ENCODE data around the gene RGS9. TPM values are rescaled to one million over a fixed set of nuclear protein-coding genes. Genes with fewer than 3 reads are reported as not detected.
"Not testable (repeated sequence)": the region's sequence is repeated elsewhere in the genome, so short reads cannot be mapped to it uniquely, and the experiment has no call there.

Gene RGS9
- 1 to 10 TPM; 1.2 to 1.6 TPM for total RNA-seq

DNA sequence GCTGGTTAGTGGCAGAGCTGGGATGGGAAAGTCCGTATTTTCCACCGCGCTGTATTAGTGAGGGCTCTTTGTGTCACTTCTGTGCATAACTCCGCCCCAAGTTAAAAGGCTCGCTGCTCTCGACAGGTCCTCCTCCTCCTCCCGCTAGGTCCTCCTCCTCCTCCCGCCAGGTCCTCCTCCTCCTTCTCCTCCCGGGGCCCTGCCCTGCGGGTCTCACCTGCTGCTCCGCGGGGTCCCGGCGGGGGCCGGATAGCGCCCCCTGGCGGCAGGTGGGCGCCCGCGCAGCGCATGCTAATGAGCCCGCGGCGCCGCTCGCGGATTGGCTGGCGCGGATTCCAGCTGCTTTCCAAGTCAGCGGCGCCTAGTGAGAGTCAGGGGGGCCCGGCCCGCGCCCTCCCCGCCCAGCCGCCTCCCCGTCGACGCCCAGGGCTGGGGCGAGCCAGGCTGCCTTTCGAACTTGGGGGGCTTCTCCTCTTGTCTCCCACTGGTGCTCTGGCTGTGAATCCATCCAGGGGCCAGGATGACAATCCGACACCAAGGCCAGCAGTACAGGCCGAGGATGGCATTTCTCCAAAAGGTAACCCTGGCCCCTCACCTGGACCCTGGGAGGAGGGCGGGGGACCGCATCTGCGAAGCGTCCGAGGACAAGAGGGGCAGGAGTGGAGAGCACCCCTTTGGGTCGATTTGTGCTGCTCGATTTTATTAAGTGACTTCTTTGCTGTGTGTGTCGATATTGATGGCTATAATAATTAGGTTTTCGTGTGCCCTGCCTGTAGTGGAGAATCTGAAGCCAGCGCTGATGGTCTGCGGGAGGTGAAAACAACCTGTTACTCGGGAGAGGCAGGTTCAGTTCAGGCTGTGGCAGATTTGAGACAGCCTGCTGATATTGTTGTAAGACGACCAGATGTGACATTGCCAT is at the start of gene RGS9:
RGS9 (plus strand) TSS at position 350 of the 919 bp plus-strand sequence; CDS start at position 521, 171 bp downstream.
- no peaks in the 10 kb centered on the region for H3K36me3 Mint-ChIP-seq (ENCODE audit: low read depth)
- peaks cover 15% of the 10 kb centered on the region for H3K4me1 Mint-ChIP-seq (ENCODE audit: low read depth)
- no peak within 1 kb of the TSS for H3K27ac Mint-ChIP-seq
- intact Hi-C loops (cut with micrococcal nuclease): loop anchor here (1.0 to 5.0 kb wide), 5 partner anchors 14 to 175 kb away; partner anchors contain the start of gene GNA13
- DNase-seq: peak; percentile 75
- no peaks in the 10 kb centered on the region for H3K9me3 Mint-ChIP-seq
- peaks cover 11% of the 10 kb centered on the region for H3K27me3 Mint-ChIP-seq (ENCODE audit: low read depth)
- H3K4me3 Mint-ChIP-seq: peak within 1 kb of the TSS; percentile 59
- CTCF ChIA-PET: interaction anchor here (0.7 to 2.9 kb wide), 16 partner anchors 13 to 218 kb away, joined by 3 to 17 read pairs (median 4); partner anchors contain the start of gene LRRC37A3

DNA sequence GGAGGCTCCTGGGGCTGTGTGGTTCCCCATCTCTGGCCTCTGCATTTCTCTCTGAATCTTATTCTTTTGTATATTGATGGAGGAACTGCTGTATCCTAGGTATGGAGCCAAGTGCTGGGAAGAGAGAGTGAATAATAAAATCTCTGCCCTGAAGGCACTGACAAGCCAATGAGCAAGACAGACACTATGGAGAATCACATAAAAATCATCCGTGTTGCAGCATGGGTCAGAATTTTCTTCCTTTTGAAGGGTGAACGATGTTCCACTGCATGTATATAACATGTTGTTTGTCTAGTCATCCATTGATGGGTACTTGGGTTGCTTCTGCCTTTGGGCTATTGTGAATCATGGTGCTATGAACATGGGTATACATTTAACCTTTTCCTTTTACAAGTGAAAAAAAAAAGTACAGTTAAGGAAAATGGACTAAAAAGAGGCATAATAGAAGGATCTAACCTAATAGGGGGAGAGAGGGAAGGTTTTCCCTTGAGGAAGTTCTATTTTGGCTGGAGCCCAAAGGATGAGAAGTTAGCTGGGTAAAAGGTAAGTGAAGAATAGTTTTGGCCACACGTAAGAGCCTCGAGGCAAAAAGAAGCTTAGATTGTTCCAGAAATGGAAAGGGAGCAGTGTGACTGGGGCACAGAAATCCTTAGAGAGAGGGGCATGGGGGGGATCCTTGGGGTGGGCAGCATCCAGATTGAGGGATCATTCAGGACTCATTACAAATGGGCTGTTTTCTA is 48.4 kb upstream of the RGS9 start:
- no peaks in the 10 kb centered on the region for H3K4me1 Mint-ChIP-seq (ENCODE audit: low read depth)
- intact Hi-C loops (cut with micrococcal nuclease): no loop called here

DNA sequence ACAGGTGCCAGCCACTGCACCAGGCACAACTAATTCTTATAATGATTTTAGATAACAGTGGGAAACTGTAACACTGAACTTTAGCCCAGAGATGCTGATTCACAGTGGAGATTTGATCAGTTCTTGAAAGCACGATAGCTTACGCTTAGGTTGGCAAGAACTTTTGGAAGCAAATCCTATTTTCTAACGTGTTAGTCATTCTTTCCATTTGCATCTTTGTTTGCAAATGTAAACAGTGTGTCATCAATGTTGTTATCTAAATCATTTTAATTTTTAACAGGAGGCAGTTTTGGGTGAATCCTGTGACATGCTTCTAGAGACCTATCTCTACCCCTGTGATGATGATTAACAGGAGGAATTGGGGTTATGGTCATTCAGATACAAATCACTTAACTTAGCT is 44.9 kb upstream of the RGS9 start:
- no peak overlapping the region for H3K4me3 Mint-ChIP-seq
- CTCF ChIA-PET: no interaction called here

More for the DNA sequence above, 48.4 kb upstream of the RGS9 start:
- Mint-ChIP-seq H3K9me3 (no peaks in the 10 kb centered on the region), H3K4me3 (no peak overlapping the region), H3K36me3 (ENCODE audit: low read depth) (no peaks in the 10 kb centered on the region), H3K27me3 (ENCODE audit: low read depth) (no peaks in the 10 kb centered on the region), H3K27ac (no peak overlapping the region)
- CTCF ChIA-PET: interaction anchor here (2.7 kb wide), 1 partner anchor 11 kb away, joined by 12 read pairs; no protein-coding TSS in a partner anchor
- no peak for DNase-seq

DNA sequence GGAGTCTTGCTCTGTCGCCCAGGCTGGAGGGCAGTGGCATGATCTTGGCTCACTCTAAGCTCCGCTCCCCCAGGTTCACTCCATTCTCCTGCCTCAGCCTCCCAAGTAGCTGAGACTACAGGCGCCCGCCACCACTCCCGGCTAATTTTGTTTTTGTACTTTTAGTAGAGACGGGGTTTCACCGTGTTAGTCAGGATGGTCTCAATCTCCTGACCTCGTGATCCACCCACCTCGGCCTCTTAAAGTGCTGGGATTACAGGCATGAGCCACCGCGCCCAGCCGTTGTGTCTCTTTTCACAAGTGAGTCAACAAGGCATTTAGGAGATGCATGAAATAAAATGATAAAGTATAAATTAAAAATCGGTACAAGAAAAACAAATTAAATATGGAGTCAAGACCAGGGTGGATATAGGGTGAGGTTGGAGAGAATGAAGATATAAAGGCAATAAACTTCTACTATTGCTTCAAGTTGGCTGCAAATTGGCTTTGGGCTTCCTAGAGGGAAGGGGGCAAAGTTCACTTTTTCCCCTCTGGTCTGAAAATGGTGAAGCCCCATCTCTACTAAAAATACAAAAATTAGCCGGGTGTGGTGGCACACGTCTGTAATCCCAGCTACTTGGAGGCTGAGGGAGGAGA is 44.3 kb upstream of the RGS9 start:
- H3K4me3 Mint-ChIP-seq; H3K4me1 Mint-ChIP-seq (ENCODE audit: low read depth); CTCF ChIA-PET; DNase-seq; intact Hi-C loops (cut with micrococcal nuclease); H3K27ac Mint-ChIP-seq; H3K27me3 Mint-ChIP-seq (ENCODE audit: low read depth); H3K36me3 Mint-ChIP-seq (ENCODE audit: low read depth); H3K9me3 Mint-ChIP-seq: not testable (repeated sequence)

More for the DNA sequence above, 44.9 kb upstream of the RGS9 start:
- Mint-ChIP-seq H3K36me3 (ENCODE audit: low read depth) (no peaks in the 10 kb centered on the region), H3K4me1 (ENCODE audit: low read depth) (peaks cover 2% of the 10 kb centered on the region), H3K27ac (no peak overlapping the region), H3K27me3 (ENCODE audit: low read depth) (no peaks in the 10 kb centered on the region), H3K9me3 (no peaks in the 10 kb centered on the region)
- intact Hi-C loops (cut with micrococcal nuclease): no loop called here
- DNase-seq: no peak

DNA sequence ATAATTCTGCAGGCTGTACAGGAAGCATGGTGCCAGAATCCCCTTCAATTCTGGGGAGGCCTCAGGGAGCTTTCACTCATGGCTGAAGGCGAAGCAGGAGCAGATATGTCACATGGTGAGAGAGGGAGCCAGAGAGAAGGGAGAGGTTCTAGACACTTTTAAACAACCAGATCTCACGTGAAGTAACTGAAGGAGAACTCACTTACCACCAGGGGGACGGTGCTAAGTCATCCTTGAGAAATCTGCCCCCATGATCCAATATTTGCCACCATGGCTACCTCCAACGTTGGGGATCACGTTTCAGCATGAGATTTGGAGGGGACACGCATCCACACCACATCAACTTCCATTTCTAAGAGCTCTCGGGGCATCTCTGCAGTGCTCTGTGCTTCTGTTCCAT is 43.2 kb upstream of the RGS9 start:
- no peaks in the 10 kb centered on the region for H3K9me3 Mint-ChIP-seq
- intact Hi-C loops (cut with micrococcal nuclease): no loop called here
- no peak for DNase-seq
- H3K36me3 Mint-ChIP-seq (ENCODE audit: low read depth): no peaks in the 10 kb centered on the region
- no peaks in the 10 kb centered on the region for H3K27me3 Mint-ChIP-seq (ENCODE audit: low read depth)
- peaks cover 2% of the 10 kb centered on the region for H3K4me1 Mint-ChIP-seq (ENCODE audit: low read depth)
- no peak overlapping the region for H3K4me3 Mint-ChIP-seq
- CTCF ChIA-PET: no interaction called here
- no peak overlapping the region for H3K27ac Mint-ChIP-seq

DNA sequence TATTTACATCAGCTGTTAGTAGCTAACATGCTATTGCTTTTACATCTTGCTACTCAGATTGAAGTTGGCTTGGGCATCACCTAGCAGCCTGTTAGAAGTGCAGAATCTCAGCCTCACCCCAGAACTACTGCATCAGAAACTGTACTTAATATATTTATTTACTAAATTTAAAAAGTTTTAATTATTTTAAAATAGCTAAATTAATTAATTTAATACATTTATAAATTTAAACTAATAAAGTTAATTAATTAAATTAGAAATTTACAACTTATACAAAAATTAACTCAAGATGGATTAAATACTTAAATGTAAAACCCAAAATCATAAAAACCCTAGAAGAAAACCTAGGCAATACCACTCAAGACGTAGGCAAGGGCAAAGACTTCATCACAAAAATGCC is 41.7 kb upstream of the RGS9 start:
- H3K27me3 Mint-ChIP-seq (ENCODE audit: low read depth): no peaks in the 10 kb centered on the region
- CTCF ChIA-PET: interaction anchor here (1.3 kb wide), 1 partner anchor 156 kb away, joined by 3 read pairs; no protein-coding TSS in a partner anchor
- H3K4me1 Mint-ChIP-seq (ENCODE audit: low read depth): peaks cover 12% of the 10 kb centered on the region
- intact Hi-C loops (cut with micrococcal nuclease): no loop called here
- H3K9me3 Mint-ChIP-seq: no peaks in the 10 kb centered on the region
- H3K4me3 Mint-ChIP-seq: no peak overlapping the region
- no peaks in the 10 kb centered on the region for H3K36me3 Mint-ChIP-seq (ENCODE audit: low read depth)
- no peak for DNase-seq
- H3K27ac Mint-ChIP-seq: no peak overlapping the region

DNA sequence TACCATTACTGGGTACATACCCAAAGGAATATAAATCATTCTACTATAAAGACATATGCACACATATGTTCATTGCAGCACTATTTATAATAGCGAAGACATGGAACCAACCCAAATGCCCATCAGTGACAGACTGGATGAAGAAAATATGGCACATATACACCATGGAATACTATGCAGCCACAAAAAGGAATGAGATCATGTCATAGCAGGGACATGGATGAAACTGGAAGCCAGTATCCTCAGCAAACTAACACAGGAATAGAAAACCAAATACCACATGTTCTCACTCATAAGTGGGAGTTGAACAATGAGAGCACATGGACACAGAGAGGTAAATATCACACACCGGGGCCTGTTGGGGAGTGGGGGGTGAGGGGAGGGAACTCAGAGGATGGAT is 40.8 kb upstream of the RGS9 start:
- H3K27me3 Mint-ChIP-seq (ENCODE audit: low read depth); intact Hi-C loops (cut with micrococcal nuclease); H3K4me3 Mint-ChIP-seq; H3K27ac Mint-ChIP-seq; H3K9me3 Mint-ChIP-seq; DNase-seq; H3K36me3 Mint-ChIP-seq (ENCODE audit: low read depth): not testable (repeated sequence)
- CTCF ChIA-PET: interaction anchor here (1.3 kb wide), 1 partner anchor 157 kb away, joined by 3 read pairs; no protein-coding TSS in a partner anchor
- peaks cover 16% of the 10 kb centered on the region for H3K4me1 Mint-ChIP-seq (ENCODE audit: low read depth)

DNA sequence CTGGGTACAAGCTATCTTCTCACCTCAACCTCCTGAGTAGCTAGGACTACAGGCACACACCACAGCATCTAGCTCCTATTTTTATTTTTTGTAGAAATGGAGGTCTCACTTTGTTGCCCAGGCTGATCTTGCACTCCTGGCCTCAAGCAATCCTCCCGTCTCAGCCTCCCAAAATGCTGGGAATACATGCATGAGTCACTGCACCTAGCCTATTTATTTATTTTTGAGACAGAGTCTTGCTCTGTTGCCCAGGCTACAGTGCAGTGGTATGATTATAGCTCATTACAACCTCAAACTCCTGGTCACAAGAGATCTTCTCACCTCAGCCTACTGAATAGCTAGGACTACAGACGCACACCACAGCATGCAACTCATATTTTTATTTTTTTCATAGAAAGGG is 40.1 kb upstream of the RGS9 start:
- DNase-seq: no peak
- H3K27ac Mint-ChIP-seq: no peak overlapping the region
- H3K27me3 Mint-ChIP-seq (ENCODE audit: low read depth): no peaks in the 10 kb centered on the region
- no peaks in the 10 kb centered on the region for H3K36me3 Mint-ChIP-seq (ENCODE audit: low read depth)
- intact Hi-C loops (cut with micrococcal nuclease): no loop called here
- no peak overlapping the region for H3K4me3 Mint-ChIP-seq
- CTCF ChIA-PET: interaction anchor here (1.1 kb wide), 1 partner anchor 14 kb away, joined by 4 read pairs; no protein-coding TSS in a partner anchor
- H3K9me3 Mint-ChIP-seq: no peaks in the 10 kb centered on the region
- H3K4me1 Mint-ChIP-seq (ENCODE audit: low read depth): peaks cover 16% of the 10 kb centered on the region

DNA sequence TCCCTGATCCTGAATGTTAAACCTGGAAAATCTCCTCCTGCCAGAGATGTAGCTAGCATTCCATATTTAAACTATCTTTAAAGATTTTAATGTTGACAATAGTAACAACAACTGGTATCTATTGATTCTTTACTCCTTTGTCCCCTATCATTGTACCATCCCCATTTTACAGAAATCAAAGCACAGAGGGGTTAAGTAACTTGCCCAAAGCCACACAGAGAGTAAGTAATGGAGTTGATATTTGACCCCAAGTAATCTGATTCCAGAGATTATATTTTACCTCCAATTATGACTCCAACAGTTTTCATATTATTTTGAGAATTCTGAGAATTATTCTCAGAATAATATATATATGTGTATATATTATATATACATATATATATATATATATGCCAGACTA is 37.7 kb upstream of the RGS9 start:
- Mint-ChIP-seq H3K4me1 (ENCODE audit: low read depth) (peaks cover 16% of the 10 kb centered on the region), H3K9me3 (no peaks in the 10 kb centered on the region), H3K4me3 (no peak overlapping the region), H3K36me3 (ENCODE audit: low read depth) (no peaks in the 10 kb centered on the region), H3K27me3 (ENCODE audit: low read depth) (no peaks in the 10 kb centered on the region), H3K27ac (no peak overlapping the region)
- CTCF ChIA-PET: interaction anchor here (0.6 to 3.7 kb wide), 16 partner anchors 9 to 860 kb away, joined by 3 to 32 read pairs (median 4); partner anchors contain the start of genes LRRC37A3 and RGS9
- DNase-seq: no peak
- intact Hi-C loops (cut with micrococcal nuclease): no loop called here

DNA sequence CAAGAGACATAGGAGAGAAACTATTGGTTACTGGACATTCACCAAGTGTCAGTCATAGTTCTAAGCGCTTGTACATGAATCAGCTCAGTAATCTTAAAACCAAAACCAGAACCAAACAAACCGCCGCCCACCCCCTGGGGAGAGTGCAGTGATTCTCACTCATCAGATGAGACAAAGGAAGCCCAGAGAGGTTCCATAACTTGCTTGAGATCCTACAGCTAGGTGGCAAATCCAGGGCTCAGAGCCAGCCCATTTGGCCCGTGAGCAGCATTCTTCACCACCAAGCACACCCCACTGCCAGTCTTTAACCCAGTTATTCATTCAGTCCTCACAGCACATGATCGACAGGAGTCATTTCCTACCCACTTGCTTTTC is 37.2 kb upstream of the RGS9 start:
- peak; percentile 93 for DNase-seq
- no peaks in the 10 kb centered on the region for H3K27me3 Mint-ChIP-seq (ENCODE audit: low read depth)
- peak overlapping the region; percentile 86 for H3K4me3 Mint-ChIP-seq
- peaks cover 16% of the 10 kb centered on the region for H3K4me1 Mint-ChIP-seq (ENCODE audit: low read depth)
- intact Hi-C loops (cut with micrococcal nuclease): loop anchor here (1.0 to 2.0 kb wide), 11 partner anchors 22 to 181 kb away; partner anchors contain the start of genes LRRC37A3 and RGS9
- H3K27ac Mint-ChIP-seq: peak overlapping the region; percentile 95
- no peaks in the 10 kb centered on the region for H3K36me3 Mint-ChIP-seq (ENCODE audit: low read depth)
- CTCF ChIA-PET: interaction anchor here (0.6 to 3.7 kb wide), 20 partner anchors 9 to 860 kb away, joined by 3 to 32 read pairs (median 3); partner anchors contain the start of genes LRRC37A3 and RGS9
- no peaks in the 10 kb centered on the region for H3K9me3 Mint-ChIP-seq

DNA sequence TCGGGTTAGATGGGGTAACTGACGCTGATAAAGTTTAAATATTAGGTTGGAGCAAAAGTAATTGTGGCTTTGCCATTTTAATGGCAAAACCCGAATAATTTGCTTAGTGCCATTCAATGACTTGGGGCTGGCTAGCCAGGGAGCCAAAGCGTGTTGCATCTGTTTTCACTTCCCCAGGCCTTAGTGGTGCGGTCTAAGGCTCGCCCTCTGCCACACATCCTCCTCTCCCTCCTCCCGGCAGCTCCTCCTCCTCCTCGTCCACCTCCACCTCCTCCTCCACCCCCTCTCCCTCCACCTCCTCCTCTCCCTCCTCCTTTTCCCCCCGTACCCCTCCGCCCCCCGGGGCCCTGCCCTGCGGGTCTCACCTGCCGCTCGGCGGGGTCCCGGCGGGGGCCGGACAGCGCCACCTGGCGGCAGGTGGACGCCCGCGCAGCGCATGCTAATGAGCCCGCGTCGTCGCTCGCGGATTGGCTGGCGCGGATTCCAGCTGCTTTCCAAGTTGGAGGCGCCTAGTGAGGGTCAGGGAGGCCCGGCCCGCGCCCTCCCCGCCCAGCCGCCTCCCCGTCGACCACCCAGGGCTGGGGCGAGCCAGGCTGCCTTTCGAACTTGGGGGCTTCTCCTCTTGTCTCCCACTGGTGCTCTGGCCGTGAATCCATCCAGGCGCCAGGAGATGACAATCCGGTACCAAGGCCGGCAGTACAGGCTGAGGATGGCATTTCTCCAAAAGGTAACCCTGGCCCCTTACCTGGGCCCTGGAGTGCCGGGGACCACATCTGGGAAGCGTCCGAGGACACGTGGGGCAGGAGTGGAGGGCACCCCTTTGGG is 36.6 kb upstream of the RGS9 start:
- peaks cover 16% of the 10 kb centered on the region for H3K4me1 Mint-ChIP-seq (ENCODE audit: low read depth)
- H3K27ac Mint-ChIP-seq: peak overlapping the region; percentile 95
- DNase-seq: peak; percentile 74
- H3K36me3 Mint-ChIP-seq (ENCODE audit: low read depth): no peaks in the 10 kb centered on the region
- peak overlapping the region; percentile 86 for H3K4me3 Mint-ChIP-seq
- CTCF ChIA-PET: interaction anchor here (0.6 to 3.7 kb wide), 24 partner anchors 8 to 861 kb away, joined by 3 to 32 read pairs (median 4); partner anchors contain the start of gene RGS9
- H3K9me3 Mint-ChIP-seq: no peaks in the 10 kb centered on the region
- H3K27me3 Mint-ChIP-seq (ENCODE audit: low read depth): no peaks in the 10 kb centered on the region
- intact Hi-C loops (cut with micrococcal nuclease): loop anchor here (1.0 to 2.0 kb wide), 11 partner anchors 22 to 182 kb away; partner anchors contain the start of genes LRRC37A3 and RGS9

All from activated naive CD4-positive, alpha-beta T cell treated with anti-CD3 and anti-CD28 coated beads for 36 hours (primary cell).